Activated CD8-positive, alpha-beta memory T cell treated with anti-CD3 and anti-CD28 coated beads, Interleukin-2, amount 50 U/mL, for 24 hours (primary cell): ENCODE results near the gene RASA2.
"Not testable (repeated sequence)": the region's sequence is repeated elsewhere in the genome, so short reads cannot be mapped to it uniquely, and the experiment has no call there.

Source experiments
- DNase-seq: peaks from one replicate; pipeline ENCODE4 v3.0.0-alpha.2; 2020; ENCODE audit errors: extremely low read depth

The RASA2 gene

GRCh38 chr3:141493184-141493583 is 6.4 kb downstream of the RASA2 start:
- DNase-seq, result no peak

- DNase-seq, result not testable (repeated sequence)
Observed at GRCh38 chr3:141497589-141497988, 10.8 kb downstream of the RASA2 start.

GRCh38 chr3:141498598-141499223 is 11.9 kb downstream of the RASA2 start:
- peak; percentile 78 for DNase-seq

GRCh38 chr3:141499284-141499683 is 12.5 kb downstream of the RASA2 start:
- DNase-seq, result no peak

- no peak for DNase-seq
Observed at GRCh38 chr3:141499965-141500364, 13.1 kb downstream of the RASA2 start.

- no peak for DNase-seq
Observed at GRCh38 chr3:141500397-141500796, 13.6 kb downstream of the RASA2 start.

- no peak for DNase-seq
Observed at GRCh38 chr3:141505166-141505565, 18.3 kb downstream of the RASA2 start.

- no peak for DNase-seq
Observed at GRCh38 chr3:141506071-141506470, 19.2 kb downstream of the RASA2 start.

GRCh38 chr3:141507392-141508066 is 20.7 kb downstream of the RASA2 start:
- no peak for DNase-seq

GRCh38 chr3:141508067-141508436 is 21.2 kb downstream of the RASA2 start:
- no peak for DNase-seq

- DNase-seq, result no peak
Observed at GRCh38 chr3:141511361-141511760, 24.5 kb downstream of the RASA2 start.

- DNase-seq, result no peak
Observed at GRCh38 chr3:141514382-141514781, 27.6 kb downstream of the RASA2 start.

- DNase-seq, result no peak
Observed at GRCh38 chr3:141519587-141519986, 32.8 kb downstream of the RASA2 start.

GRCh38 chr3:141521781-141522180 is 35.0 kb downstream of the RASA2 start:
- no peak for DNase-seq

- DNase-seq, result no peak
Observed at GRCh38 chr3:141523615-141524375, 37.0 kb downstream of the RASA2 start.

GRCh38 chr3:141524988-141525387 is 38.2 kb downstream of the RASA2 start:
- no peak for DNase-seq

GRCh38 chr3:141525814-141526213 is 39.0 kb downstream of the RASA2 start:
- DNase-seq, result no peak

GRCh38 chr3:141526709-141527108 is 39.9 kb downstream of the RASA2 start:
- no peak for DNase-seq

- DNase-seq, result no peak
Observed at GRCh38 chr3:141528800-141529199, 42.0 kb downstream of the RASA2 start.

- DNase-seq, result no peak
Observed at GRCh38 chr3:141529256-141529655, 42.4 kb downstream of the RASA2 start.

GRCh38 chr3:141529717-141530414 is 43.0 kb downstream of the RASA2 start:
- DNase-seq, result no peak

- no peak for DNase-seq
Observed at GRCh38 chr3:141530415-141530768, 43.6 kb downstream of the RASA2 start.
